ENCODE results near the gene HOXB4.
A peak's percentile ranks its signal among the peaks of the same experiment; 100 is the strongest.

HOXB4 gene

GRCh38 chr17:48601207-48601538 is 23.0 kb upstream of the HOXB4 start:
- no peak for DNase-seq

- no peak for DNase-seq
Measured at GRCh38 chr17:48600244-48601098, 22.3 kb upstream of the HOXB4 start.

GRCh38 chr17:48599354-48599753 is 21.2 kb upstream of the HOXB4 start:
- no peak for DNase-seq

GRCh38 chr17:48598736-48599135 is 20.6 kb upstream of the HOXB4 start:
- DNase-seq = no peak

DNA sequence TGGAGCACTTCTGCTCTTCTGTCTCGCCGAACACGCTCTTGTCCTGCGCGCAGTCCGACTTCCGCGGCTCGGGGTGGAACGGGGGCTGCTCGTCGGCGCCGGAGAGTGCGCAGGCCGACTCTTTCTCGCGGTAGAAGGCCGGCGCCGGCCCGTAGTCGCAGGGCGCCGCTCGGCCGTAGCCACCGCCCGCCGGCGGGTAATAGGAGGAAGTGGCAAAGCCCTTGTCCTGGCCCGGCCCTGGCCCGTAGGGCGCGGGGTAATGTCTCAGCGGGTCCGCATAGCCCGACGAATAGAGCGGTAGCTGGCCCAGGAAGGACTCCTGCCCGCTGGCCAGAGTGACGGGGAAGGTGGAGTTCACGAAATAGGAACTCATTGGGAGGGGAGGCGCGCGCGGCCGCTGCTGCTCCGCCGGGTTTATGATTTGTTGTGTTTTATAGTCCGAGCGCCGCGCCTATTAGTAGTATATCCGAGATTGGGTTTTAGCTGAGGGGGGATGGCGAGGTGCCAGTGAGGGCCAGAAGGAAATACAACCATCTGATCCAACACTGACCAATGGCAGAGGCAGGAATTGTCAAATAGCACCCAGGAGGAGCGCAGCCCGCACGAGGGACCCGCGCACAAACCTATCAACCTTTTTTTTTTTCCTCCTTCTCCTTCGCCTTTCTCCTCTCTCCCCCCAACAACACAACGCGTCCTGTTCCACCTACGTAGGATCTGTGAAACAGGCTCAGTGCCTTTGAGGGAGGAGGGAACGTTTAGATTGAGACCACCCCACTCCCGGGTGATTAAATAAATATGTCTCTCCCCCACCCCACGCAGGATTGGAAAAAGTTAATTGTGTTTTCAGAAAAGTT is 19.9 kb upstream of the HOXB4 start:
- DNase-seq = peak in 4 of 6 experiments; percentile 11 to 48 (median 44)

- DNase-seq = peak in 1 of 6 experiments; percentile 48
Measured at GRCh38 chr17:48597528-48597777, 19.3 kb upstream of the HOXB4 start.

DNA sequence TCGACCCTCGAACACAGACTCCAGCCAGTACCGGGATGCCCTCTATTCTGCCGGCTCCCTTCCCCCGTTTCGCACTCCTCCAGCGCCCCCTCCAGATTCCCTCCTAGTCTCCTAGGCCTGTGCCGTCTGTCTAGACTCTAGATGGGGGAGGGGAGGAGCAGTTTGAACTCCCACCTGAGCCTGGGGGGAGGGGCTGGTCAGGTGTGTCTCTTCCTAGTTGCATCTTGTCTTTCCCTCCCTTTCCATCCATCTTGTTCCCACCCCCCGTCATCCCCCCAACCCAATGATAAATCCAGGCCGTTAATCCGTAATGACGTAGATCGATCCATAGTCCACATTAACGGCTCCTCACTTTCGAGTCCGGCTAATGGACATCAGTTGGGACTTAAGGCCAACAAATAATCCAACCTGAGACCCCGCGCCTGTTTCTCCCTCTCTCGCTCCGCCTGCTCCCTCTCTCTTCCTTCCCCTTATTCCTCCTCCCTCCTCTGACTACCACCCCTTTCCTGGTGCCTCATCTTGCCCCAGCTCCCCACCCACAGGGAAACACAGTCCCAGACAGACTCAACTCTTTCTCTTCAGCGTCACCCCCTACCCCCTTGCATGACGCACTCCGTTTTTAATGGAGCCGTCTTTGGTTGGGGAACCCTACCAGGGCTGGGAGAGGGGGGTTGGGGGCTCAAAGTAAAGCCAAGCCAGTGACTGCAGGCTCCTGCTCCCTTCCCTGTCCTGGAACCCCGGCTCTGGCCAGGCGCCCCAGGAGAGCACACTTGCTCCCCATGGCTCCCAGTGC is 18.8 kb upstream of the HOXB4 start:
- DNase-seq = peak in 1 of 6 experiments; percentile 43

- peak in 2 of 6 experiments; percentile 10 to 43 for DNase-seq
Measured at GRCh38 chr17:48596000-48596734, 18.0 kb upstream of the HOXB4 start.

DNA sequence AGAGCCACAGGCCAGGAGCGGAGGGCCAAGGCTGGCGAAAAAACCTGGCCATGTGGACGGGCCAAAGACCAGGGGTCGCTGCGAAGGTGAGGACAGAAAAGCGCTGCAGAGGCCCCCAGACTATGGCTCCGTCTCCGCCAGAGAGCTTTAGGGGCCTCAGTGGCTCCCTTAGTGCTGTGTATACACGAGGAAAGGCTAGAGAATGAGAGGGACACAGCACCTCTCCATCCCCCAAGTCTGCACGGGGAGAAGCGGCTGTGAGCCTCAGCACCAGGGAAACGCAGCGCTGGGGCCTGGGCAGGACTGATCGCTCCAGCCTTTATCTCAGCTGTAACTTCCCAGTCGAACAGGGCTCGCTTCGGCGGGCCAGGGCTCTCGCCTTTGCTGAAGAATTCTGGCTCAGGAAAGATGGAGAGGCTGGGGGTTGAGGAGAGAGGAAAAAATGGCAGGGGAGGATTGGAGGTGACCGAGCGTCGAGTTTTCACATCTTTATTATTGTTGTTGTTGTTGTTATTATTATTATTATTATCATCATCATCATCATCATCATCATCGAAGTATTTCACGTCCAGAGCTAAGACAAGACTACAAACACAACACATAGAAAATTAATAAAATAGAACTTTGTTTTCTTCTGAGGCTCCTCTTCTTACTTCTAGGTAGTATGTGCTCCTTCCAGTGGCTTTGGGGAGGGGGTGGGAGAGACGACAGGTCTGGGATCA is 17.3 kb upstream of the HOXB4 start:
- no peak for DNase-seq

DNA sequence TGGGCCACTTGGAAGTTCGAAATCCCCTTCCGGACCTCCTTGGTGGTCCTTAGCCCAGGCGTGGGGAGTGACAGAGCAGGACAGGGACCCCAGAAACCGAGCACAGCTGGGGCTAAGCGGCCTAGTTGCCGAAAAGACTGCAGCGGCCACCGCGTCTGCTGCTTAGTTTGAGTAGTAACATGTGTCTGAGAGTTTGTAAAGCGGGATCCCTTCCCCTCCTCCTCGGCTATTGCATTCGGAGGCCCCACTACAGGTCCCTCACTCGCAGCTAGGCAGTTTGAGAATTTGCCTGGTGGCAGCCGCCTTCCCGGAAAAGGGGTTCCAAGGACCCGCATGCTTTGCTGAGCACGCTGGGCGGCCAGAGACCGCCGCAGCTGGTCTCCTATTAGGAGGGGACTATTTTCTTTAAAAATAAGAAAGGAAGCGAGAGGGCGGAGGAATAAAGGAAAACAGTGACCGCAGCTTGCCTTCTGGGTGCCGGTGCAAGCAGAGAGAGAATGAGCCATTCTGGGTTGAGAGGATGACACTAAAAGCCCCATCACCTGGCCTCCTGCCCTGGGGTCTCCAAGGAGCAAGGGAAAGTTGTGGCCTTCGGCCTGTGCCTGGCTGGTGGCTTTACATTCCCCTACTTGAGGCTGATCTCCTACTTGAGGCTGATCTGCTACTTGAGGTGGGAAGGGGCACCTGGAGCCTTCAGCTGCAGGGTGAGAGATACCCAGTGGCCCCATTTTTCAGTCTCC is 16.6 kb upstream of the HOXB4 start:
- DNase-seq = no peak

- peak; percentile 52 to 79 (median 72) for DNase-seq
Measured at GRCh38 chr17:48593840-48594537, 15.8 kb upstream of the HOXB4 start.

GRCh38 chr17:48593126-48593829 is 15.1 kb upstream of the HOXB4 start, which contains the start of gene HOXB5:
Gene HOXB5, minus strand, starts transcription at chr17:48593779. Its CDS starts 97 bp downstream, at chr17:48593682.
- DNase-seq = peak in 2 of 6 experiments; percentile 20 to 28

DNA sequence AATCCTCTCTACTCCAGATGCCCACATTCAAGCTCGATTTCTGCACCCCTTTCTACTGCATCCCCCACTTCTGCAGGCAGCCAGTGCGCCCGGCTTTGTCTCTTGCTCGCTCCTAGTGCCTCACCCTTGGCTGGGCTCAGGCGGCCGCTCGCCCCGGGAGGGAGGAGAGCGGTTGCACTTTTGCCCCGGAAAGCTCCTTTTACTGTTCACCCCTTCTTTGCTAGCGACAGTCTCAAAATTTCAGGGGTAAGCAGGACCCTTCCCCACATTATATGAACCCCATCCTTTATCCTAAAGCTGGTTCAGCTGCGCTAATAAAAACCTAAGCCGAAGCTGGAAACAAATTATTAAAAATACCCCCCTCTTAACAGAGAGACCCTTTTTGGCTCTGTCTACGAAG is 14.4 kb upstream of the HOXB4 start:
- DNase-seq = peak in 2 of 6 experiments; percentile 21 to 33

DNA sequence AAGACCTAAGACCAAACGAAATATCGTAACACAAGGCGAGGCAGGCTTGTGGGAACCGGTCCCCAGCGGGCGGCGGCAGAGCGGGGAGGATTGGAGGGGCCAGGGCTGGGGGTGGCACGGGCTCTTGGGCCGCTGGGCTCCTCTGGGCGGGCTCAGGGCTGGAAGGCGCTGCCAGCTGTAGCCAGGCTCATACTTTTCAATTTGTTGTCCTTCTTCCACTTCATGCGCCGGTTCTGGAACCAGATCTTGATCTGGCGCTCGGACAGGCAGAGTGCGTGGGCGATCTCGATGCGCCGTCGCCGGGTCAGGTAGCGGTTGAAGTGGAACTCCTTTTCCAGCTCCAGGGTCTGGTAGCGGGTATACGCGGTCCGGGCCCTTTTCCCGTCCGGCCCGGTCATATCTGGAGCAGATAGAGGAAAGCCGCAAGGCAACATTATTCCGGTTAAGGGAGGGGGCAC is 13.9 kb upstream of the HOXB4 start:
- no peak for DNase-seq

- DNase-seq = no peak
Measured at GRCh38 chr17:48591255-48592056, 13.3 kb upstream of the HOXB4 start.

DNA sequence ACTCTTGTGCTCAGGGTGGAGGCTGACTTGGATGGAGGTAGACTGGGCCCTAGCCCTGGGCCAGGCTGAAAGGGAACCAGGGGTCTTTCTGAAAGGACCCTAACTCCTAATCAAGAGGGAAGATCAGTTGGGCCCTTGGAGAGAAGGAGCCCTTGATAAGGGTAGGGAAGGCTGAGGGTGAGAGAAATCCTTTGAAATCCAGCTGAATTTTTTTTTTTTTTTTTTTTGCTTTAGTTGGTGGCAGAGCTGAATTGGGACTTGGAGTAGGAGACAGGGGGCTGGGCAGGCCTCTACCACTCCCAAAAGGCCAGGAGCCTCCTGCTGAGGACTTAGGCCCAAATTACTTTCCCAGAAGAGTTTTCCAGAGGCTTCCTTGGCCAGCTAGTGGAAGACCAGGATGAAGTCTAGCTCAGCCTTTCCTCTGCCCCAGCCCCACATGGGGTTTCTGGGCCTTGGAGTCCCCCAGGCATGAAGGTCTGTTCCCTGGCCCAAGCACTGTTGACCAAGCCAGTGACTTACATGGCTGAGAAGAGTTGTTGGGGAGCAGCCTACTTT is 12.5 kb upstream of the HOXB4 start:
- DNase-seq = no peak

GRCh38 chr17:48589831-48590606 is 11.9 kb upstream of the HOXB4 start, which contains the start of gene HOXB3:
Gene HOXB3, minus strand, starts transcription at chr17:48590241. Its CDS starts 37,767 bp downstream, at chr17:48552474.
- DNase-seq = no peak
